ENCODE results near the gene BCAT1. TPM values are rescaled to one million over a fixed set of nuclear protein-coding genes. Genes with fewer than 3 reads are reported as not detected.

The BCAT1 gene
- total and polyA plus RNA-seq, 9 of the 15 experiments (the other 6 are each of a cell fraction or from before 2014, with no cell fraction given): 38.5 to 157 (median 66.8) TPM

GRCh38 chr12:24933694-24934407 is 15.1 kb downstream of the BCAT1 start (continued):
- TF ChIP-seq MGA (IDR thresholded peaks at IDR 0.05) (no peak), NCOR1 (IDR thresholded peaks at IDR 0.05) (no peak), MNT (conservative IDR thresholded peaks at IDR 0.05) (no peak), L3MBTL2 (IDR thresholded peaks at IDR 0.05) (no peak), CTCF (IDR thresholded peaks at IDR 0.05 in 2 of 3, conservative IDR thresholded peaks at IDR 0.05 in 1 of 3; ENCODE audit: insufficient read depth in 2 of 3, low read depth in 1 of 3, low read length in 3 of 3) (0 out of 6 replicates have a peak, but pooled peaks of 1 of the 3 experiments have one; percentile 7), OTX1 (CRISPR knock-in tag; IDR thresholded peaks at IDR 0.05) (no peak), ZNF274 (IDR thresholded peaks at IDR 0.05; ENCODE audit: borderline replicate concordance, low read depth, low read length) (0 out of 2 replicates have a peak, but pooled peaks have one; percentile 45), NFYB (IDR thresholded peaks at IDR 0.05; ENCODE audit: extremely low read depth, insufficient read length) (no peak), RBM17 (IDR thresholded peaks at IDR 0.05; ENCODE audit: borderline replicate concordance, low read depth, low read length) (no peak), CHD4 (IDR thresholded peaks at IDR 0.05; ENCODE audit: insufficient read depth, insufficient replicate concordance, low read depth, low read length, poor library complexity, severe bottlenecking) (no peak)
